ENCODE measurements around the gene HPSE2. TPM values are rescaled to one million over a fixed set of nuclear protein-coding genes. Genes with fewer than 3 reads are reported as not detected.

HPSE2 gene
- total RNA-seq, 1 donor from 2014 or later = not detected

- no peak for TF ChIP-seq CTCF (IDR thresholded peaks at IDR 0.05; ENCODE audit: insufficient read depth, low read length, severe bottlenecking)
- Histone ChIP-seq H3K36me3 (ENCODE audit: control insufficient read depth, insufficient read depth, low read length) (no peaks in the 10 kb centered on the region), H3K27me3 (ENCODE audit: control insufficient read depth, insufficient read depth, low read length) (no peaks in the 10 kb centered on the region), H3K4me3 (ENCODE audit: low read depth, low read length) (no peak overlapping the region)
- FAIRE-seq (no peak), DNase-seq (ENCODE audit: low read depth) (no peak)
Observed at GRCh38 chr10:98456686-98457482, 778.8 kb downstream of the HPSE2 start.

GRCh38 chr10:98456043-98456570 is 779.5 kb downstream of the HPSE2 start:
- no peak for TF ChIP-seq CTCF (IDR thresholded peaks at IDR 0.05; ENCODE audit: insufficient read depth, low read length, severe bottlenecking)
- FAIRE-seq = peak; percentile 18

GRCh38 chr10:98453729-98454128 is 781.9 kb downstream of the HPSE2 start:
- no peak for DNase-seq (ENCODE audit: low read depth)
- Histone ChIP-seq H3K27me3 (ENCODE audit: control insufficient read depth, insufficient read depth, low read length) (no peaks in the 10 kb centered on the region), H3K4me3 (ENCODE audit: low read depth, low read length) (no peak overlapping the region), H3K36me3 (ENCODE audit: control insufficient read depth, insufficient read depth, low read length) (no peaks in the 10 kb centered on the region)
- no peak for FAIRE-seq
- TF ChIP-seq CTCF (IDR thresholded peaks at IDR 0.05; ENCODE audit: insufficient read depth, low read length, severe bottlenecking) = no peak

More at GRCh38 chr10:98456043-98456570, 779.5 kb downstream of the HPSE2 start:
- no peaks in the 10 kb centered on the region for H3K36me3 ChIP-seq (ENCODE audit: control insufficient read depth, insufficient read depth, low read length)
- no peaks in the 10 kb centered on the region for H3K27me3 ChIP-seq (ENCODE audit: control insufficient read depth, insufficient read depth, low read length)
- no peak for DNase-seq (ENCODE audit: low read depth)
- H3K4me3 ChIP-seq (ENCODE audit: low read depth, low read length) = no peak overlapping the region

GRCh38 chr10:98450618-98451017 is 785.0 kb downstream of the HPSE2 start:
- DNase-seq (ENCODE audit: low read depth) = no peak
- Histone ChIP-seq H3K36me3 (ENCODE audit: control insufficient read depth, insufficient read depth, low read length) (peaks cover 2% of the 10 kb centered on the region), H3K4me3 (ENCODE audit: low read depth, low read length) (no peak overlapping the region), H3K27me3 (ENCODE audit: control insufficient read depth, insufficient read depth, low read length) (no peaks in the 10 kb centered on the region)
- TF ChIP-seq CTCF (IDR thresholded peaks at IDR 0.05; ENCODE audit: insufficient read depth, low read length, severe bottlenecking) = no peak
- no peak for FAIRE-seq

GRCh38 chr10:98449287-98449686 is 786.4 kb downstream of the HPSE2 start:
- FAIRE-seq = no peak
- TF ChIP-seq CTCF (IDR thresholded peaks at IDR 0.05; ENCODE audit: insufficient read depth, low read length, severe bottlenecking) = no peak

More at GRCh38 chr10:98449287-98449686, 786.4 kb downstream of the HPSE2 start:
- no peaks in the 10 kb centered on the region for H3K27me3 ChIP-seq (ENCODE audit: control insufficient read depth, insufficient read depth, low read length)
- H3K4me3 ChIP-seq (ENCODE audit: low read depth, low read length) = no peak overlapping the region
- no peak for DNase-seq (ENCODE audit: low read depth)
- H3K36me3 ChIP-seq (ENCODE audit: control insufficient read depth, insufficient read depth, low read length) = peaks cover 7% of the 10 kb centered on the region

All from bronchial epithelial cell (primary cell).